ENCODE results near the gene BRINP3.

- no peak for TF ChIP-seq POLR2A (IDR thresholded peaks at IDR 0.05)
- no peak for TF ChIP-seq CTCF (IDR thresholded peaks at IDR 0.05)
Measured at GRCh38 chr1:190244406-190244805, 233.3 kb downstream of the BRINP3 start.

Data from lower leg skin (tissue), 3 donors.